Mesenchymal stem cell (in vitro differentiated cells and primary cell): ENCODE data around the gene GPM6B.

Experiments
- DNase-seq: peaks from one replicate; pipeline ENCODE4 v3.0.0-alpha.2; 2013
- H2AFZ ChIP-seq: one replicate; pipeline ENCODE4 v1.6.1; 2013; ENCODE audit warnings: low read depth, mild to moderate bottlenecking, control low read depth, inconsistent platforms, low read length, moderate library complexity
- H2AK5ac ChIP-seq: 2 replicates; pipeline ENCODE4 v1.6.1; 2013; ENCODE audit warnings: low read length, moderate library complexity, mild to moderate bottlenecking, inconsistent platforms; ENCODE audit not compliant: severe bottlenecking
- H2BK120ac ChIP-seq: one replicate; pipeline ENCODE4 v1.6.1; 2013; ENCODE audit warnings: low read depth, mild to moderate bottlenecking, inconsistent platforms, low read length, moderate library complexity
- H2BK12ac ChIP-seq, 2 experiments: one replicate each; pipeline ENCODE4 v1.6.1; 2013; ENCODE audit warnings: inconsistent platforms in 2 of 2, low read length in 2 of 2, mild to moderate bottlenecking in 2 of 2, moderate library complexity in 2 of 2, control low read depth in 1 of 2
- H2BK15ac ChIP-seq: one replicate; pipeline ENCODE4 v1.6.1; 2013; ENCODE audit warnings: mild to moderate bottlenecking, low read depth, inconsistent platforms; ENCODE audit not compliant: poor library complexity, severe bottlenecking
- H2BK5ac ChIP-seq: 2 replicates; pipeline ENCODE4 v1.6.1; 2013; ENCODE audit warnings: low read depth, mild to moderate bottlenecking, low read length, control low read depth, inconsistent platforms; ENCODE audit not compliant: poor library complexity, severe bottlenecking
- H3K14ac ChIP-seq, 2 experiments: one replicate each; pipeline ENCODE4 v1.6.1; 2013; ENCODE audit warnings: inconsistent platforms in 2 of 2, low read length in 2 of 2, control low read depth in 1 of 2, mild to moderate bottlenecking in 1 of 2, moderate library complexity in 1 of 2
- H3K18ac ChIP-seq, 2 experiments: one replicate each; pipeline ENCODE4 v1.6.1; 2013; ENCODE audit warnings: inconsistent platforms in 2 of 2, low read length in 2 of 2, control low read depth in 1 of 2, low read depth in 1 of 2, mild to moderate bottlenecking in 1 of 2
- H3K23ac ChIP-seq, 2 experiments: one replicate each; pipeline ENCODE4 v1.6.1; 2013; ENCODE audit warnings: inconsistent platforms in 2 of 2, low read length in 2 of 2, mild to moderate bottlenecking in 2 of 2, moderate library complexity in 2 of 2, control low read depth in 1 of 2
- H3K27ac ChIP-seq: 2 replicates; pipeline ENCODE4 v1.5.1; 2013; ENCODE audit warnings: mild to moderate bottlenecking, moderate library complexity, low read length, control low read depth, inconsistent platforms; ENCODE audit not compliant: poor library complexity, severe bottlenecking
- H3K27me3 ChIP-seq, 2 experiments: 2 replicates each; pipeline versions ENCODE4 v1.6.1 to v1.7.0; 2013; ENCODE audit warnings: low read length in 2 of 2, mild to moderate bottlenecking in 2 of 2, moderate library complexity in 2 of 2, control low read depth in 1 of 2, inconsistent platforms in 1 of 2; ENCODE audit not compliant: control insufficient read depth in 1 of 2, insufficient read depth in 1 of 2
- H3K36me3 ChIP-seq, 2 experiments: 2 replicates each; pipeline versions ENCODE4 v1.6.1 to v1.7.0; 2013; ENCODE audit warnings: low read length in 2 of 2, control low read depth in 1 of 2, inconsistent platforms in 1 of 2, low read depth in 1 of 2, mild to moderate bottlenecking in 1 of 2; ENCODE audit not compliant: insufficient read depth in 2 of 2, control insufficient read depth in 1 of 2
- H3K4ac ChIP-seq, 2 experiments: one replicate each; pipeline ENCODE4 v1.6.1; 2013; ENCODE audit warnings: inconsistent platforms in 2 of 2, low read length in 2 of 2, mild to moderate bottlenecking in 2 of 2, moderate library complexity in 2 of 2, control low read depth in 1 of 2, low read depth in 1 of 2
- H3K4me1 ChIP-seq: 2 replicates; pipeline ENCODE4 v1.6.1; 2013; ENCODE audit warnings: low read depth, low read length, control low read depth; ENCODE audit not compliant: control insufficient read depth, insufficient read depth
- H3K4me2 ChIP-seq: 2 replicates; pipeline ENCODE4 v1.6.1; 2013; ENCODE audit warnings: low read length, mild to moderate bottlenecking, inconsistent platforms; ENCODE audit not compliant: poor library complexity, severe bottlenecking
- H3K4me3 ChIP-seq, 2 experiments: 2 replicates each; pipeline versions ENCODE4 v1.5.1 to v1.7.0; 2013; ENCODE audit warnings: low read length in 2 of 2, mild to moderate bottlenecking in 2 of 2, control low read depth in 1 of 2, low read depth in 1 of 2; ENCODE audit not compliant: insufficient read depth in 1 of 2
- H3K79me1 ChIP-seq: replicated peaks from 2 replicates; pipeline ENCODE4 v1.6.1; 2013; ENCODE audit warnings: mild to moderate bottlenecking, control low read depth, low read length, inconsistent platforms; ENCODE audit not compliant: poor library complexity, severe bottlenecking
- H3K9ac ChIP-seq: 2 replicates; pipeline ENCODE4 v1.7.0; 2013; ENCODE audit warnings: mild to moderate bottlenecking, low read length, moderate library complexity
- H3K9me3 ChIP-seq: 2 replicates; pipeline ENCODE4 v1.7.0; 2013; ENCODE audit warnings: mild to moderate bottlenecking, low read length; ENCODE audit not compliant: control insufficient read depth
- H4K8ac ChIP-seq: one replicate; pipeline ENCODE4 v1.6.1; 2013; ENCODE audit warnings: inconsistent platforms, mild to moderate bottlenecking, low read length, moderate library complexity
- H4K91ac ChIP-seq: one replicate; pipeline ENCODE4 v1.6.1; 2013; ENCODE audit warnings: mild to moderate bottlenecking, low read length, inconsistent platforms
- WGBS: methylation state at CpG from one replicate; pipeline ENCODE4 v1.1.7; 2013; ENCODE audit warnings: mixed read lengths; 5-methylcytosine and 5-hydroxymethylcytosine counted together

GPM6B gene

DNA sequence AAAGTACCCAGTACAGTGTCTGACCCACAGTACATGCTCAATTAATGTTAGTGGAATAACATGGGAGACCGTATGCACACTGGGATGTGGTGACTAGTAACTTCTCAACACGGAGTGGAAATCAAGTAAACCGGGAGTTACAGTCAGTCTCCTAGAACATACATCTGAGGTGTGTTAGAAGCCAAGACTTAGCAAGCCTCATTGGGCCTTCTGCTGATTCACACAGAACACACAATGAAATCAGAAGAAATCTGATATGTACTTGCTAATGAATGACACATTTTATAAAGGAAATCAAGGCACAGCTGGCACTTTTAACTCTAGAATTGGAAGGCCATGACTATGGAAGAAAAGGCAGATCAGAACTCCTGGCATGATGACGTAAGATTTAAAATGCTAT is 95.5 kb downstream of the GPM6B start:
- Histone ChIP-seq H4K91ac (no peak overlapping the region), H2AFZ (no peak overlapping the region), H3K9me3 (no peaks in the 10 kb centered on the region), H3K79me1 (no peaks in the 10 kb centered on the region), H3K14ac (no peak overlapping the region), H2BK12ac (no peak overlapping the region), H2BK5ac (no peak overlapping the region), H2AK5ac (no peak overlapping the region), H3K27ac (no peak overlapping the region), H3K4ac (no peak overlapping the region), H3K18ac (no peak overlapping the region), H3K36me3 (peaks cover 8 to 16% of the 10 kb centered on the region in 2 experiments), H3K27me3 (no peaks in the 10 kb centered on the region), H3K4me1 (peaks cover 5% of the 10 kb centered on the region), H2BK120ac (no peak overlapping the region), H3K23ac (no peak overlapping the region), H4K8ac (no peak overlapping the region), H2BK15ac (no peak overlapping the region), H3K4me3 (no peak overlapping the region), H3K9ac (peak overlapping the region; percentile 13), H3K4me2 (no peak overlapping the region)
- DNase-seq = no peak
- WGBS = 100% methylated on average over 1 of the region's 4 CpGs
